Measurements from ENCODE around the gene BHMT2. TPM values are rescaled to one million over a fixed set of nuclear protein-coding genes. Genes with fewer than 3 reads are reported as not detected.

BHMT2 gene, protein sequence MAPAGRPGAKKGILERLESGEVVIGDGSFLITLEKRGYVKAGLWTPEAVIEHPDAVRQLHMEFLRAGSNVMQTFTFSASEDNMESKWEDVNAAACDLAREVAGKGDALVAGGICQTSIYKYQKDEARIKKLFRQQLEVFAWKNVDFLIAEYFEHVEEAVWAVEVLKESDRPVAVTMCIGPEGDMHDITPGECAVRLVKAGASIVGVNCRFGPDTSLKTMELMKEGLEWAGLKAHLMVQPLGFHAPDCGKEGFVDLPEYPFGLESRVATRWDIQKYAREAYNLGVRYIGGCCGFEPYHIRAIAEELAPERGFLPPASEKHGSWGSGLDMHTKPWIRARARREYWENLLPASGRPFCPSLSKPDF
- 5.6 TPM for total RNA-seq
- long read RNA-seq, transcript BHMT2-201 (8 exons, 2,050 nt), result major isoform, 11 of 14 reads
- long read RNA-seq, partial matches to known transcripts, result 1 of 14 reads
- long read RNA-seq, other reads (novel, unspliced or antisense), result 0 of 14 reads

DNA sequence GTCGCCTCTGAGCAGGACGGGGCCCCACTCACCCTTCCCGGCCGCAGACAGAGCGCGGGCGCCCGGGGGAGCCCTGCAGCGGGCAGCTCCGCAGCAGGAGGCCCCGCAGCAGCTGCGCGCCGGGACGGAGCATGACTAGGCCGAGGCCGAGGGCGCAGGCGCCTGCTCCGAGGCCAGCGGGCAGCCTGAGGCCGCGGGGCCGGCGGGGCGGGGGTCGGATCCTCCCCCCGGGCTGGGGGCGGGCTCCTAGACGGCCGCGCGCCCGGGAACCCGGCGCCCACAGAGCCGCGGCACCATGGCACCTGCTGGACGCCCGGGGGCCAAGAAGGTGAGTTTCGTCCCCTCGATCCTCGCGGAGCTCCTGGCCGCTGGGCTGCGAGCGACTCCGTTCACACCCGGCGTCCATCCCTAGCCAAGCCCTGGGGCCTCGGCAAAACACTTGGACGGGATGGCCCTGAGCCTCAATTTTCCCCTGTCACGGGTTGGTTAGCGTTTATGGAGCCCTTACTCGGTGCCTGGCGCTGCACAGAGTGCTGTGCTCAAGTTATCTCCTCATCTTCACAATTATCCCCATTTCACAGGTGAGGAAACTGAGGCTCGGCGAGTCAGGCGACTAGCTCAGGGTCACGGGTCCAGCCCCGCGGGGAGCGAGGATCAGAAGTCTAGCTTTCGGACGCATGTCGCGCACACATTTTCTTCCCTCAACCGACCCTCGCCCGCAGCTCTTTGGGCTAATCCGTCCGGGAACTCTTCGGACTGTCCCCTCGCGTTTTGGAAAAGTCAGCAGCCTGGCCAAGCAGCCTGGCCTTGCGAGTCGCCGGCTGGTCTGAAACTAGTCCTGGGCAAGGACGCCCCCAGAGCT, at the start of gene BHMT2, which contains the start of gene DMGDH:
BHMT2 (plus strand) TSS at position 280 of the 862 bp plus-strand sequence; CDS start at position 296, 16 bp downstream.
DMGDH (minus strand) TSS at position 187 of the 862 bp plus-strand sequence; CDS start at position 133, 54 bp downstream.
- no peak for DNase-seq (ENCODE audit: low spot score)
- intact Hi-C loops (cut with DNase I), result no loop called here

DNA sequence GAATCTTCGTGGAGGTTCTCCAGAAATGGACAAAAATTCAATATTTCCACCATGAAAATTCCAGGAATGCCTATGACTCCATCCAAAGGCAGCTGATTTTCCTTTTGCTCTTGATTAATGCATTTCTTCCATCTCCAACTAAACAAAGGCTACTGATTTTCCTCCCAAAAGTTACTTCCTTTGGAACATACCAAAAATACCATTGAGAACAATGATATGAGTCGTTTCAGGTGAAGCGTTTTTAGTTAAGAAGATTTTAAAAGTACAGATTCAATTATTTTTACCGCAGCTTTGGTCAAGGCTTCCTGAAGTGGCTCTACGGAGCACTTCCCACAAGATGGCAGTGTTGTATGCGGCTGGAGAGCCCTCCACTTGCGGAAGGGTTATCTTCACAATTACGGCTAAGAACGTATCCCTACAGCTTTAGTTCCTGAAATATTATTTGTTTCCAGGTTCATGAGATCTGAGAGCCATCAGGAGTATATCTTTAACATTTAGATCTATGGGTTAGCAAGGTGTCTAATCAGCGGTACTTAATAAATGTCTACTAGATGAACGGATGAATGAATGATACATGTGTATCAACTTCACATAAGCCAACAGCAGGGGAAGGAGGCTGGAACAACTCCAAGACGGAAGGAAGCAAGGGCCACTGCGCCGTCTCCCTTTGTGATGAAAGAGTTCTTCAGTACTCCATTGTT, 48.6 kb upstream of the BHMT2 start:
- intact Hi-C loops (cut with DNase I), result loop anchor here (1.0 to 5.0 kb wide), 2 partner anchors 112 to 441 kb away; no protein-coding TSS in a partner anchor
- no peak for DNase-seq (ENCODE audit: low spot score)

DNA sequence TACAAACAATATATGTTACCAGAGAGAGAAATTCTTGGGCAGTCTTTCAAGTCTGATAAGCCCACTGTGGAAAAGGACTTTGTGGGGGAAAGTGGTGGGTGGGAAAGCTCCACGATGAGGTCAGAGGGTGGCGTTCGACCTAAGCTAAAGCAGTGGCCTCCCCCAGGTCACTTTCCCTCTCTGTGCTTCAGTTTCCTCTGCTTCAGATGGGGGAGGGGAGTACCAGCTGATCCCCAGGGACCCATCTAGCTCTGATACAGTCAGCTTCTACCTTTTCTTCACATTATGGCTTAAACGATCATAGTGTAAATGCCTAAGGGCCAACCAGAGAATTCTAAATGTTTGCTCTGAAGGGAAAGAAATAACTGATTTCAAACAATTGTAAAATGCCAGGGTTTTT, 47.8 kb upstream of the BHMT2 start:
- no peak for DNase-seq (ENCODE audit: low spot score)

DNA sequence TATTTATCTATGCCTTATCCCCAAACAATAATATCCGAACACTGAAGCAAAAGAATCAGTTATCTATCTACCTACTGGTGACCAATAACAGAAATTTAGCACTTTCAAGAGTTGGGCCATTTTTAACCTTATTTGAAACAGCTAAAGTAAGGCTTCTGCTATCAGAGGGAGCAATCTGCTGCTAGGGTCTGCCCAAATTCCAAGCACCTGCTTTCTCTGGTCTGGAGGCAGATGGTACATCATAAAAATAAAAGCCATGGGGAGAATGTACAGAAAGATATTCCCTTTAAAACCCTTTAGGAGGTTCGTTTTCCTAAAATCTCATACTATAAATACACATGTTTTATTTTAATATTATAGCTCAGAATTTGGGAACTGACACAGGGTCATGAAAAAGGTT, 46.8 kb upstream of the BHMT2 start:
- intact Hi-C loops (cut with DNase I), result loop anchor here (5.0 kb wide), 1 partner anchor 440 kb away; no protein-coding TSS in a partner anchor
- no peak for DNase-seq (ENCODE audit: low spot score)

More for the DNA sequence above, 47.8 kb upstream of the BHMT2 start:
- intact Hi-C loops (cut with DNase I), result loop anchor here (1.0 to 5.0 kb wide), 2 partner anchors 112 to 441 kb away; no protein-coding TSS in a partner anchor

DNA sequence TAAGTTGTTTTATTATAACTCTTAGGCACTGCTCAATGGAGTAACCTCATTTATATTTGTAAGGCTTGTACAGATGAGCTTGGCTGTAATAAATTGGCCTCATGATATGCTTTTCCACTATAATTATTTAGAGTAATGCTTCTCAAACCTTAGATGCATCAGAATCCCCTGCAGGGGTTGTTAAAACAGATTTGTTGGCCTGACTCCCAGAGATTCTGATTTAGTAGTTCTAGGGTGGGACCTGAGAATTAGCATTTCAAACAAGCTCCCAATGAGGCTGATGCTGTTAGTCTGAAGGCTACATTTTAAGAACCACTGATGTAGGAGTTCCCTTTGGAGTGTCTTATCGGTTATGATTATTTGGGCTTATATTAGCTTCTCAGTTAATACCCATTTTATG, 46.2 kb upstream of the BHMT2 start:
- intact Hi-C loops (cut with DNase I), result loop anchor here (5.0 kb wide), 1 partner anchor 439 kb away; no protein-coding TSS in a partner anchor
- DNase-seq (ENCODE audit: low spot score), result no peak

DNA sequence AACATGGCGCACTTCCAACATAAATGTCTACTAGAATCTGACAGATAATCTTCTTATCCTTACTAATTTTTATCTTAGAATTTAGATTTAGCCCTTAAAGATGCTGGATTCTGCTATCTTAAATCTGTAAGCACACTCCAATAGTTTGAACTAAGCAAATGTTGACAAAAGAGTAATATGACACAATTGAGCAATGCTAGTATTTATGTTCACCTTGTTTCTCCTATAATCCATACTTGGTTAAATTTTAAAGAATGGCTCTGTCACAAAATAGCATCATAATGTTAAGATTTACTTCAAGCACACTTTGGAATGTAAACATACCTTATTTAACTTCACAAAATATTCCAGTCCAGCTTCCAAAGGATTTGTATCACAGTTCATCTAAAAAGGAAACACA, 45.6 kb upstream of the BHMT2 start:
- intact Hi-C loops (cut with DNase I), result loop anchor here (5.0 kb wide), 1 partner anchor 438 kb away; no protein-coding TSS in a partner anchor
- DNase-seq (ENCODE audit: low spot score), result no peak

DNA sequence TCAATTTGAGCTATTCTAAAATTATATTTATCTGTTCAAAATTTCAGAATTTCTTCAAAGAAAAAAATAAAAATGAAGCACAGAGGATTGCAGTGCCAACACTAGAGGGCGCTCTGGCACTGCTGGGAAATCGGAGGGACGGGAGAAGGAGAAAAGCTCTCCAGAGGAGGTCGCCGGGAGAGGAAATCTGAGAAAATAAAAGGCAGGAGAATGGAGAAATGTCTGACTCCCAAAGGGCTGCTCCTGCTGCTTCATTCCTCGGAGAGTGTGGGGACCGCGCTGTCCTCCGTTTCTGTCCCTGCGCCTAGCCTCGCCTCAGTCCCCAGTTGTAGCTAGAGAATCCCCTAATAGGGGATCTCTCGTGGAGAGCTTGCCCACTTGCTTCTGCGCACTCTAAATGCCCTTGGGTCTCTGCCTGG, 44.5 kb upstream of the BHMT2 start:
- DNase-seq (ENCODE audit: low spot score), result no peak
- intact Hi-C loops (cut with DNase I), result loop anchor here (1.0 kb wide), 1 partner anchor 108 kb away; no protein-coding TSS in a partner anchor

DNA sequence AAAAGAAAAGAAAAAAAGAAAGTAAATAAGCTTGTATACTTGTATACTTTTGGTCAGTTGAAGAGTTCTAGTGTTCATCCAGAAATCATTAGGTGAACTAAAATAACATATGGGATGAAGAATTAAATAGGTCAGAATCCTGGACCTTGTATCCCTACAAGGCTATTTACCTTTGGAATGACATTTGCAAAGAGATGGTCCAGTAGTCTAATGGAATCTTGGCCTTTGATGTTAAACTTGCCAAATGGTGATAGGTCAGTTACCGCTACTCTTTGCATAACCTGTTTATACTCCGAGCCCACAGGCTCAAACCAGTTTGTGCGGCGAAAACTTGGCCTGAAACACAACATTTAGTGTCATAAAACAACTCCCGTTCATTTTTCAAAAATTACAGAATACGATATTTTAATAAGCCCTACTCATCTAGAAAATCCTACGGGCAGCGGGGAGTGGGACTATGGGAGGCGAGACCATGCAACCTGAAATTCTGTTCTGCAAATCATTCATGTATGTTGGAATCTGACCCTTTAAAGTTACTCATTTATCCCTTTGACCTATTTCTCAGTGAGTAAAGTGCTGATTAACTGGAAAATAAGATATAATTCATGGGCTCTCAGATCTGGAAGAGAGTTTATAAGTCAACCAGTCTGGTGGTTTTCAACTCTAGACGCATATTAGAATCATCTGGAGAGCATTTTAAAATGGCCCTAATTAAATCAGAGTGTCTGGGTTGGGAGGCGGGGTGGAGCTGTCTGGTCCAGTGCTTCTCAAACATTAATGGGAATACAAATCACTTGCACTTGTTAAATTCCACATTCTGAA, 38.7 kb upstream of the BHMT2 start:
- intact Hi-C loops (cut with DNase I), result no loop called here
- DNase-seq (ENCODE audit: low spot score), result no peak

DNA sequence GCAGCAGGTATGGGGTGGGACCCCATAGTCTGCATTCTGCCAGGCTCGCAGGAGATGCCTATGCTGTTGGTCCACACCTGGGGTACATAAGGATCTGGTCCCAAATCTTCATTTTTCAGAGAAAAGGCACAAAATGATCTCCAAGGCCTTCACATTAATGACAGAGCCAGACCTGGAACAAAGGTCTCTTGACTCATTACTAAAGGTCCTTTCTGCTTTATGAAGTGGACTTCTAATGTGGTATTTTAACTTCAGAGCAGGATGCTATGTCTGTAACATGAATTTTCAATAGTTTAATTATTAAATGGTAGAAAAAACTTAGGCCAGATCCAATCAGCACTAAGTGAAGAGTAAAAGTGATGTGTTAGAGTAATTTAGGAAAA, 38.1 kb upstream of the BHMT2 start:
- intact Hi-C loops (cut with DNase I), result no loop called here
- DNase-seq (ENCODE audit: low spot score), result no peak

DNA sequence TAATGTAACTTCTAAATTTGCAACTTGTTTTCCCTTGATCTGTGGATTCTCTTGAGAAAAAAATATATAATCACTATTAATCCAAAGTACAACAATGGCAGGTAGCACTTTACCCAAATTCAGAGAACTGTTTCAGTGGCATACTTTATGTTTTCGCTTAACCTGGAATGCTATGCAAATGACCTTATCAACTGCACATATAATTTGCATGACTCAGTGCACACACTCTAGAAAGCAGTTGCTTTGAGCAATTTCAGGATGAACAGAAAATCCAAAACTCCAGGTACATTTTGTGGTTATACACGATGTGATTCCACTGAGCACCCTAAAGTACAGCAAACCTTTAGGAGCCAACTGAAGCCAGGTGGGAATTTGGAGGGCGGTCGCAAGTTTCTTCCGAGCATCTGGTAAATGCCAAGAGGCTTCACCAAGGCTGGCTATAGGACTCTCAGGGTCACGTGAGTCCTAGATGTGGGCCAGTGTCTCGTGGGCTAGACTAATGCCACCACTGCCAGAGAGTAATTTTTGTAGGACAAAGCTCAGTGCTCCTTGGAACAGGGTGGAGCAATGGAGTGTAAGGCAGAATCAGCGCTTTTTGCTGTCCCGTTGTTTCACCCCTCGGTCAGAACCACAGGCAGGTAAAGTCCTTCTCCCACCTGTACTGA, 37.4 kb upstream of the BHMT2 start:
- no peak for DNase-seq (ENCODE audit: low spot score)
- intact Hi-C loops (cut with DNase I), result no loop called here

DNA sequence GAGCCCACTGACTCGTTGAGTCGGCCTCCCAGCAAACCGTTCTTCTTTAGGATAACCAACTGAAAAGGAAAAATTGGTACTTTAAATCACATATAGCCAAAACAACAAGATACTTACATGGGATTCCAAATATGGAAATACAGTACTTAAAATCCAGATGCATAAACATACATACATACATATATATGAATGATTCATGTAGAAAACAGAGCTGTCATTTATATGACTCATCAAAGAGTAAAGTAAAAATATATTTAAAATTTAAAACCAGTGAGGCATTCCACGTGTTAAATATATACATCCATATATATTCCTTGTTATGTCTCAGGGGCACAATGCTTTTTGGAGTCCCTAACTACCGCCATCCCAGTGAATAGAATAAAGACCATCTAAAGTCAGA, 36.8 kb upstream of the BHMT2 start:
- intact Hi-C loops (cut with DNase I), result no loop called here
- DNase-seq (ENCODE audit: low spot score), result no peak

DNA sequence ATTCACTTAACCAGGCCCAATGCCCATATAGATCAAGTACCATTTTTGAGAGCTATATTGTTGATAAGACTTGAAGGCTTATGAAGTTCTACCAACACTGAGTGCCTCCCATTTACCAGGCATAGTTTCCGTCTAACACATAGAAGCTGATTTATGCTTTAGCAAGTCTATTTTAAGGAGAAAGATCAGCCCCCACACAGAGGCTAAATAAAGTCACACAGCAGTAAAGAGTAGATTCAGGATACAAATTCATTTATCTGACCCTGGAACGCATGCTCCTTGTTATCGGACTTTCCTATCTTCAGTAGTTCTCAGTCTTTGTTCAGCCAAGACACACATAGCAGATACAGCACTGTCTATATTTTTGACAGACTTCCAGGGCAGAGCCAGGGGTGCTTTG, 34.3 kb upstream of the BHMT2 start:
- no peak for DNase-seq (ENCODE audit: low spot score)
- intact Hi-C loops (cut with DNase I), result no loop called here

DNA sequence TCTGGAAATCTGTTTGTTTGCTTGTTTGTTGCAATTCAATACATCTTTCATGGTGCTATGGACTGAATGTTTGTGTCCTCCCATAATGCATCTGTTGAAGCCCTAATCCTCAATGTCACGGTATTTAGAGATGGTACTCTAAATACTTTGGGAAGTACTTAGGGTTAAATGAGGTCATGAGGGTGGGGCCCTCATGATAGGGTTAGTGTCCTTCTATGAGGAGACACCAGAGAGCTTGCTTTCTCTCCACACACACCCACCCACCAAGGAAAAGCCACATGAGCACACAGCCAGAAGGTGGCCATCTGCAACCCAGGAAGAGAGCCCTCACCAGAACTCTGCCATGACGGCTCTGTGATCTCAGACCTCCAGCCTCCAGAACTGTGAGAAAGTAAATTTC, 32.8 kb upstream of the BHMT2 start:
- intact Hi-C loops (cut with DNase I), result no loop called here

DNA sequence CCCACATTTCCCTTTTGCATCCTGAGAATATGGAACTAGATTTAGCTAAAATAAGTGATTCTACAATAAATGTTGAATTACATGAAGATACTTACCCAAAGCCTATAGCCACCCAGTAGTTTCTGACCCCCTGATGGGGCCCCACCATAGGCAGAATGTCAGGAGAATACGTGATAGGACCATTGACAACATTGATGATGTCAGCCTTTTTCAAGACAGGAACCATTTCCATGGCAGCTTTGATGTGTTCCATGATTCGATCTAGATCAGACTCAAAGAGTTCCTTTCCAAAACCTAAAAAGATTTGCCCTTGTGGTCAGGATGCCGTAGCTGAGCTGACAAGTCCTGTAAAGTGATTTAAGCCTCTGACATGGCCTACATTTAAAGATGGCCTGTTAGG, 27.4 kb upstream of the BHMT2 start:
- no peak for DNase-seq (ENCODE audit: low spot score)
- intact Hi-C loops (cut with DNase I), result no loop called here

More for the DNA sequence above, 32.8 kb upstream of the BHMT2 start:
- DNase-seq (ENCODE audit: low spot score), result no peak

DNA sequence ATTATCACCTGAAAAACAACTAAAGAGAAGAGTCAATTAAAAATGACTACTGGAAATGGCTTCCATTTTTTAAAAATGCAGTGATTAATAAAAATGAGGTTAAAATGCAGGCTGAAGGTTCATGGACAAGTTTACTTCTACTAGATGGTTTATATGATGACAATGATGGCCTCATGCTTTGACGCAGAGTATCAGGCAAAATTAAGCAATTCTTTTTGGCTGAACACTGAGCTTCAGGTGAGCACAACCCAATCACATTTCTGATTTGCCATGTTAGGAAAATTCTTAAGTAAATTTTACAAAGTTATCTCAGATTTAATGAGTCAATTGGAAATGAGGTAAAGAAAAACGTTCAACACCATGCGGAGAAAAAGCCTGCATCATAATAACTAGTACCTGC, 22.4 kb upstream of the BHMT2 start:
- intact Hi-C loops (cut with DNase I), result no loop called here
- no peak for DNase-seq (ENCODE audit: low spot score)

DNA sequence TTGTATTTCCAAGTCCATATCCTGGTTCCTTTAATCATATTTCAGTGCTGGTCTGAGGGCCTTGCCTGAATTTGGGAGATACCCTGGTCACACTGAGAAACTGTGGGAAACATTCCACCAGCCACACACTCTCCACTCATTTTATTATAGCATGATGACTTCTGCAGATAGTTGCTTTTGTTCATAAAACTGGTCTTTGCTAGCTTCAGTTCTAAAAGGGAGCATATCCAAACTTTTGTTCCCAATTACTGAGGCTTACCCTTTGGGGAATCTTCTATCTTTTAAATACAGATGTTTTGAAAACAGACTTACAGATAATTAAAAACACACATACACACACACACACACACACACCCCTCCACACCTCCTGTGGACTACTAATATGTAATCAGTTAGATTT, 21.1 kb upstream of the BHMT2 start:
- intact Hi-C loops (cut with DNase I), result no loop called here
- no peak for DNase-seq (ENCODE audit: low spot score)

DNA sequence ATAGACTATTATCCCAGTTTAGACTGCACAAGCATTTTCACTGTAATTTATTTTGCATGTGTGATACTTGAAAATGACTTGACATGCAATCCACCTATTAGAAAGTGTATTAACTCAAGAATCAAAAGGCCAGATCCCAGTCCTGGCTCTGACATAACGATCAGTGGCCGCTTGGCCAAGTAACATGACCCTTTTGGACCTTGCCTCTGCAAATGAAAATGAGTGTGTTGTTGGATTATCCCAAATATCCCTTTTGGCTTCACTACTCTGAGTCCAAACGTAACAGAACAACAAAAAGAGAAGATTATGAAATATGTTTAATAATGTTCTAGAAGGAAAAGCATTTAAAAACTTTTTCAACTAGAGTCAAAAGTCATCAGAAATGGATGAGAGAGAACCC, 19.1 kb upstream of the BHMT2 start:
- no peak for DNase-seq (ENCODE audit: low spot score)
- intact Hi-C loops (cut with DNase I), result no loop called here

DNA sequence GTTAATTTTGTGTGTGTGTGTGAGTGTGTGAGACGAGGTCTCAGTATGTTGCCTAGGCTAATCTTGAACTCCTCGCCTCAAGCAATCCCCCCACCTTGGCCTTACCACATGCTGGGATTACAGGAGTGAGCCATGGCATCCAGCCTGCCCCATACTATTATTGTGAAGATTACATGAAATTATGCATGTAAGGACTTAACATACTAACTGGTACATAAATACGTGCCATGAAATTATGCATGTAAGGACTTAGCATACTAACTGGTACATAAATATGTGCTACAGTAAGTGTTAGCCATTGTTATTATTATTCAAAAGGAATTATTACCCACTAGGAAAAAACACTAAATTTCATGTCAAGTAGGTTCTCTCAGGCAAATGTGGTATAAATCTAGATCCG, 16.2 kb upstream of the BHMT2 start:
- DNase-seq (ENCODE audit: low spot score), result no peak
- intact Hi-C loops (cut with DNase I), result no loop called here
